Suprapubic skin (tissue), 4 donors: ENCODE measurements around the gene MREG.
A peak's percentile ranks its signal among the peaks of the same experiment; 100 is the strongest.

Experiments
- CTCF ChIP-seq, 2 donors: fragments of 200-600 bp in 1 of 2; fragments of 450-650 bp in 1 of 2; sonication (generic) in 1 of 2; IDR thresholded peaks; one replicate each; pipeline ENCODE4 v1.5.1; 2016 to 2019; ENCODE audit warnings: antibody characterized with exemption in 2 of 2, mild to moderate bottlenecking in 1 of 2, moderate library complexity in 1 of 2
- POLR2A ChIP-seq, 2 donors: fragments of 450-650 bp; IDR thresholded peaks; one replicate each; pipeline ENCODE4 v1.6.1; 2017; ENCODE audit warnings: antibody characterized with exemption in 2 of 2, mild to moderate bottlenecking in 2 of 2, moderate library complexity in 2 of 2
- POLR2AphosphoS5 ChIP-seq, 3 donors: sonication (generic); formaldehyde crosslinking; IDR thresholded peaks; one replicate each; pipeline ENCODE4 v1.6.1; 2017; ENCODE audit warnings: antibody characterized with exemption in 3 of 3

DNA sequence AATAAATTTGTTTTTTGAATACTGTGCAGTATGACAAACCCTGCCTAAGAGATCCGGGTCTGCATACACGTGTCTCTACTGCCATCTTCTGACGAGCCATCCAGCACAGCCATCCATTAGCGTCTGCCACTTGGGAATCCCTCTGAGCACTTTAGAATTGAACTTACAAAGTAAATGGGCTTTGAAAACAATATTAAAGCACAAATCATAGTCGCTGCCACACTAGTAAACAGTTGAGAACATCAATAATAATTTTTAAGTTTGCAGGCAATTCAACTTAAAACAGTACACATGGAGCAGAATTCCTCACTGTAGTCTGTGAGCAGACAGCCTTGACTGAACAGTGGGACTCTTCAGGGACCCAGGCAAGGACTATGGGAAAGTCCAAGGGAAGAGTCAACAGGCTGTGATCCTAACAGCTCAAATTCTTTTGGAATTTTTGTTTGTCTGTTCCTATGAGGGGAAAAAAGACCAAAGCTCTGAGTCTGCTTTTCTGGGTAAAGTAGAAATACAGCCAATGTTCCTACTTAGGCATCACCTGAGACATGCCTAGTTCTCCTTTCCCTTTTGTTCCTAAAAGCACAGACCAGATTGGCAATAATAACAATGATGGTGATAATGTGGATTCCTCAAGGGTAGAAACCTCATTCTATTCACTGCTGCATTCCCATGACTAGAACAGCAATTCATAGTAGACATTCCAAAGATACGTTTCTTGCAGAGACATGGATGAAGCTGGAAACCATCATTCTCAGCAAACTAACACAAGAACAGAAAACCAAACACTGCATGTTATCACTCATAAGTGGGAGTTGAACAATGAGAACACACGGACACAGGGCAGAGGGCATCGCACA lies 92.9 kb downstream of the MREG start:
- peak; percentile 61 to 66 for TF ChIP-seq CTCF (IDR thresholded peaks at IDR 0.05)
- no peak for TF ChIP-seq POLR2A (IDR thresholded peaks at IDR 0.05)
- no peak for TF ChIP-seq POLR2AphosphoS5 (IDR thresholded peaks at IDR 0.05)
